Breast epithelium (tissue), 4 donors: ENCODE data around the gene PLEKHA5. TPM values are rescaled to one million over a fixed set of nuclear protein-coding genes. Genes with fewer than 3 reads are reported as not detected.

Experiments
- DNase-seq, 2 donors: peaks; one replicate each; pipeline ENCODE4 v3.0.0-alpha.2; 2019; ENCODE audit warnings: low spot score in 2 of 2
- H3K27ac ChIP-seq, 2 donors: fragments of 200-600 bp; sonication (generic) in 1 of 2; one replicate each; pipeline ENCODE4 v1.5.1; 2016 to 2019; ENCODE audit warnings: mild to moderate bottlenecking in 1 of 2
- H3K27me3 ChIP-seq, 2 donors: fragments of 200-600 bp; sonication (generic) in 1 of 2; one replicate each; pipeline versions ENCODE4 v1.5.1 to v1.6.0; 2017 to 2019; ENCODE audit warnings: control low read depth in 1 of 2, mild to moderate bottlenecking in 1 of 2
- H3K36me3 ChIP-seq: fragments of 200-600 bp; one replicate; pipeline ENCODE4 v1.5.1; 2019
- H3K4me1 ChIP-seq, 2 donors: fragments of 200-600 bp; sonication (generic); one replicate each; pipeline ENCODE4 v1.5.1; 2016 to 2019; ENCODE audit warnings: control low read depth in 1 of 2
- H3K4me3 ChIP-seq, 3 donors: fragments of 200-600 bp; sonication (generic); 1 replicate in 2 of 3; 2 replicates in 1 of 3; pipeline ENCODE4 v1.5.1; 2016 to 2019; ENCODE audit warnings: mild to moderate bottlenecking in 3 of 3, moderate library complexity in 2 of 3
- H3K9me3 ChIP-seq, 2 donors: fragments of 200-600 bp; sonication (generic) in 1 of 2; one replicate each; pipeline ENCODE4 v1.5.1; 2016 to 2019; ENCODE audit warnings: control low read depth in 1 of 2
- POLR2A ChIP-seq: fragments of 450-650 bp; IDR thresholded peaks from one replicate; pipeline ENCODE4 v1.6.1; 2016; ENCODE audit warnings: antibody characterized with exemption, mild to moderate bottlenecking, moderate library complexity
- POLR2AphosphoS5 ChIP-seq, 3 donors: sonication (generic); formaldehyde crosslinking; IDR thresholded peaks; one replicate each; pipeline ENCODE4 v1.6.1; 2017; ENCODE audit warnings: antibody characterized with exemption in 3 of 3
- intact Hi-C: fragments of 100-400 bp; cut with DNase I; formaldehyde crosslinking; loops from one replicate; pipeline ENCODE4 v1.15.1; 2023; ENCODE audit warnings: low total_unique reads
- total RNA-seq, 3 donors: library from RNA; depleted of rRNA; stranded (reverse); fragments of >200 nt; gene quantifications; one replicate each; pipeline ENCODE4 v1.1.0, GENCODE V29; 2016
- TF ChIP-seq, protein P1 (sequence below), 3 donors: fragments of 450-650 bp; IDR thresholded peaks; one replicate each; pipeline ENCODE4 v1.5.1; 2016 to 2017; ENCODE audit warnings: antibody characterized with exemption in 3 of 3, mild to moderate bottlenecking in 3 of 3, moderate library complexity in 3 of 3

PLEKHA5 gene, protein sequence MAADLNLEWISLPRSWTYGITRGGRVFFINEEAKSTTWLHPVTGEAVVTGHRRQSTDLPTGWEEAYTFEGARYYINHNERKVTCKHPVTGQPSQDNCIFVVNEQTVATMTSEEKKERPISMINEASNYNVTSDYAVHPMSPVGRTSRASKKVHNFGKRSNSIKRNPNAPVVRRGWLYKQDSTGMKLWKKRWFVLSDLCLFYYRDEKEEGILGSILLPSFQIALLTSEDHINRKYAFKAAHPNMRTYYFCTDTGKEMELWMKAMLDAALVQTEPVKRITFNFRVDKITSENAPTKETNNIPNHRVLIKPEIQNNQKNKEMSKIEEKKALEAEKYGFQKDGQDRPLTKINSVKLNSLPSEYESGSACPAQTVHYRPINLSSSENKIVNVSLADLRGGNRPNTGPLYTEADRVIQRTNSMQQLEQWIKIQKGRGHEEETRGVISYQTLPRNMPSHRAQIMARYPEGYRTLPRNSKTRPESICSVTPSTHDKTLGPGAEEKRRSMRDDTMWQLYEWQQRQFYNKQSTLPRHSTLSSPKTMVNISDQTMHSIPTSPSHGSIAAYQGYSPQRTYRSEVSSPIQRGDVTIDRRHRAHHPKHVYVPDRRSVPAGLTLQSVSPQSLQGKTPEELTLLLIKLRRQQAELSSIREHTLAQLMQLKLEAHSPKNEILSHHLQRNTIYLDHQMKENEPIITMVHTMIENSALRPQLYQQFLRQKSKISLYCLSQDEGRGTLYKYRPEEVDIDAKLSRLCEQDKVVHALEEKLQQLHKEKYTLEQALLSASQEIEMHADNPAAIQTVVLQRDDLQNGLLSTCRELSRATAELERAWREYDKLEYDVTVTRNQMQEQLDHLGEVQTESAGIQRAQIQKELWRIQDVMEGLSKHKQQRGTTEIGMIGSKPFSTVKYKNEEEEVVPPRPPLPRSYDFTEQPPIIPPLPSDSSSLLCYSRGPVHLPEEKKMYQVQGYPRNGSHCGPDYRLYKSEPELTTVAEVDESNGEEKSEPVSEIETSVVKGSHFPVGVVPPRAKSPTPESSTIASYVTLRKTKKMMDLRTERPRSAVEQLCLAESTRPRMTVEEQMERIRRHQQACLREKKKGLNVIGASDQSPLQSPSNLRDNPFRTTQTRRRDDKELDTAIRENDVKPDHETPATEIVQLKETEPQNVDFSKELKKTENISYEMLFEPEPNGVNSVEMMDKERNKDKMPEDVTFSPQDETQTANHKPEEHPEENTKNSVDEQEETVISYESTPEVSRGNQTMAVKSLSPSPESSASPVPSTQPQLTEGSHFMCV
- total RNA-seq = 10 to 100 TPM; 21.1 to 55.5 (median 49.8) TPM

DNA sequence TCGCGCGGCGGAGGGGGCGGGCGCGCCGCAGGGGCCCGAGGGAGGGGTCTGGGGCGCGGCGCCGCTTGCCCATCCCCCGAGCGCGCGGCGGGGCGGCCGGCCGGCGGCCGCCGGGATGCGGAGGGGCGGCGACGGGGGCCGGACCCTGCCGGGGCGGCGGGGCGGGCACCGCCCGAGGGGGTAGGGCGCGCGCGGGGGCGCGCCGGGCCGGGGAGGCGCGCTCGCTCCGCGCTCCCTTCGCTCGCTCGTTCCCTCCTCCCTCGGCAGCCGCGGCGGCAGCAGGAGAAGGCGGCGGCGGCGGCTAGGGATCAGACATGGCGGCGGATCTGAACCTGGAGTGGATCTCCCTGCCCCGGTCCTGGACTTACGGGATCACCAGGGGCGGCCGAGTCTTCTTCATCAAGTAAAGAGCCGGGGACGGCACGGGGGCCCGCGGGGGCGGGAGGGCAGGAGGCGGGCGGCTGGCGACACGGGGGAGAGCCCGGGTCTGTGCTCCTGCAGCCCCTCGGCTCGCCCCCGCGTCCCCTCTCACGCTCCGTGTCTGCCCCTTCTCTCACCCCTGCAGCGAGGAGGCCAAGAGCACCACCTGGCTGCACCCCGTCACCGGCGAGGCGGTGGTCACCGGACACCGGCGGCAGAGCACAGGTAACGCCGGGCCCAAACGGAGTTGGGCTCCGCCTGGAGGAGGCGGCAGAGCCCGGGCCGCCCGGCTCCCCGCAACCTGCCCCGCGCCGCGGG lies at the start of gene PLEKHA5:
Gene PLEKHA5 (plus strand): TSS at position 248 of the 738 bp plus-strand sequence. CDS start 67 bp downstream, at position 315.
- H3K4me1 ChIP-seq = no peaks in the 10 kb centered on the region
- no peaks in the 10 kb centered on the region for H3K36me3 ChIP-seq
- TF ChIP-seq POLR2AphosphoS5 (IDR thresholded peaks at IDR 0.05) (no peak), POLR2A (no peak)
- TF ChIP-seq, protein P1, sequence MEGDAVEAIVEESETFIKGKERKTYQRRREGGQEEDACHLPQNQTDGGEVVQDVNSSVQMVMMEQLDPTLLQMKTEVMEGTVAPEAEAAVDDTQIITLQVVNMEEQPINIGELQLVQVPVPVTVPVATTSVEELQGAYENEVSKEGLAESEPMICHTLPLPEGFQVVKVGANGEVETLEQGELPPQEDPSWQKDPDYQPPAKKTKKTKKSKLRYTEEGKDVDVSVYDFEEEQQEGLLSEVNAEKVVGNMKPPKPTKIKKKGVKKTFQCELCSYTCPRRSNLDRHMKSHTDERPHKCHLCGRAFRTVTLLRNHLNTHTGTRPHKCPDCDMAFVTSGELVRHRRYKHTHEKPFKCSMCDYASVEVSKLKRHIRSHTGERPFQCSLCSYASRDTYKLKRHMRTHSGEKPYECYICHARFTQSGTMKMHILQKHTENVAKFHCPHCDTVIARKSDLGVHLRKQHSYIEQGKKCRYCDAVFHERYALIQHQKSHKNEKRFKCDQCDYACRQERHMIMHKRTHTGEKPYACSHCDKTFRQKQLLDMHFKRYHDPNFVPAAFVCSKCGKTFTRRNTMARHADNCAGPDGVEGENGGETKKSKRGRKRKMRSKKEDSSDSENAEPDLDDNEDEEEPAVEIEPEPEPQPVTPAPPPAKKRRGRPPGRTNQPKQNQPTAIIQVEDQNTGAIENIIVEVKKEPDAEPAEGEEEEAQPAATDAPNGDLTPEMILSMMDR (IDR thresholded peaks at IDR 0.05) = no peak
- peak within 1 kb of the TSS; percentile 79 to 95 (median 82) for H3K4me3 ChIP-seq
- H3K9me3 ChIP-seq = peaks cover 13 to 28% of the 10 kb centered on the region in 2 donors
- peak within 1 kb of the TSS; percentile 92 for H3K27ac ChIP-seq
- H3K27me3 ChIP-seq = no peaks in the 10 kb centered on the region
- peak; percentile 52 to 58 for DNase-seq
- intact Hi-C loops = no loop called here

DNA sequence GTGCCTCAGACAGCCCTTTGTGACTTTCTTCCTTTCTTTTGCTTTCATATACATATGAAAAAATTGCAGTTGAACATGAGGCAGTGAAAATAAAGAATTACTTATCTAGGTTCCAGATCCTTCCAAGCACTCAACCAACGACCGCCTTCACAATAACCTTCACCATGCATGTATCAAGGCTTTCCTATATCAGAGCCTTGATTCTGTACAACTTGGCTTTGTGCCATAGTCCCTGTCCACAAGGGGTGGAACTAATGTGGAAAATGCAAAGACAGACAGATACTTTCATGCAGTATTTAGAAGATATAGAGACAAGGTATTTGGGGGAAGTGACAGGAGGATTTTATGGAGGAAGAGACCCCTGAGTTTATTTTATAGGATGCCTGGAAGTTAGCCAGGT lies 48.6 kb upstream of the PLEKHA5 start:
- no peaks in the 10 kb centered on the region for H3K27me3 ChIP-seq
- no peak for DNase-seq
- no peaks in the 10 kb centered on the region for H3K36me3 ChIP-seq
- TF ChIP-seq, protein P1 (IDR thresholded peaks at IDR 0.05) = no peak
- TF ChIP-seq POLR2A = no peak
- no peak for TF ChIP-seq POLR2AphosphoS5 (IDR thresholded peaks at IDR 0.05)
- H3K27ac ChIP-seq = no peak overlapping the region
- H3K4me3 ChIP-seq = no peak overlapping the region
- H3K4me1 ChIP-seq = no peaks in the 10 kb centered on the region
- intact Hi-C loops = loop anchor here (5.0 kb wide), 1 partner anchor 1084 kb away; no protein-coding TSS in a partner anchor
- no peaks in the 10 kb centered on the region for H3K9me3 ChIP-seq

DNA sequence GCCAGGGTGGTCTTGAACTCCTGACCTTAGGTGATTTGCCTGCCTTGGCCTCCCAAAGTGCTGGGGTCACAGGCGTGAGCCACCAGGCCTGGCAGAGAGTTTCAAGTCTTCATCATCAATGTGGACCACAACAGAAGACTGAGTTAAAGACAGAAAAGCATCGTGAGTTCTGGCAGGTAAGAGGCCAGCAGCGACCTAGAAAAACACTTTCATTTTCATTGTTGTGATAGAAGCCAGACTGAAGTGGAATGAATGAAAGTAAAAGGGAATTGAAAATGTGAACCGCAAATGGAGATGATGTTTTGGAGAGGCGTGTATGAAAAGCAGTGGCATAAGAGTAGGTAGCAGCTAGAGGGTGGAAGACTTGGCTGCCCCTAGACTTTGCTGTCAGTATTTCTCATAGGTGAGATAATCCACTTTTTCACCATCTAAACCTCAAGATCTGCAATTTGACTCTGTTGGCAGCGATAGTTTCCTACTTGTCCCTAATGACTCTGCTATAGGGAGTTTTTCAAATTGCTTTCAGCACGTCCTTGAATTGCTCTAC lies 47.1 kb upstream of the PLEKHA5 start:
- TF ChIP-seq POLR2A (no peak), POLR2AphosphoS5 (IDR thresholded peaks at IDR 0.05) (no peak)
- TF ChIP-seq, protein P1 (IDR thresholded peaks at IDR 0.05) = no peak
- Histone ChIP-seq H3K36me3 (no peaks in the 10 kb centered on the region), H3K4me1 (no peaks in the 10 kb centered on the region), H3K27ac (no peak overlapping the region), H3K4me3 (no peak overlapping the region), H3K9me3 (no peaks in the 10 kb centered on the region), H3K27me3 (no peaks in the 10 kb centered on the region)
- DNase-seq = no peak
- intact Hi-C loops = loop anchor here (5.0 kb wide), 1 partner anchor 1085 kb away; no protein-coding TSS in a partner anchor

DNA sequence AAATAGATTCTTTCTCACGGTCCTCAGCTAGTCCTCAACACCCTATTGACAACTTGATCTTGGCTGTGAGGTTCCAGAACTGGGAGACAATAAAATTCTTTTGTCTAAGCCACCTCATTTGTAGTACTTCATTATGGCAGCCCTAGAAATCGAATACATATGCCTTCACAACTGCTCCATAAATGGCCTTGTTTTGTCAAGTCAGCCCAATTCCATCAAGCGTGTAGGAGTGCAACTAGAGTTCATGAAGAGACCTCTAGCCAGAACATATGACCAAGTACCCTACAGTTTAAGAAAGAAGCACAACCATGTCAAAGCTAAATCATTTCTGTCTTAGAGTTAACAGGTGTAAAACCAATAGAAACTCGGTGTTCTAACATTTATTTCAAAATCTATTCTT lies 45.0 kb upstream of the PLEKHA5 start:
- no peaks in the 10 kb centered on the region for H3K36me3 ChIP-seq
- no peak overlapping the region for H3K27ac ChIP-seq
- DNase-seq = no peak
- no peaks in the 10 kb centered on the region for H3K4me1 ChIP-seq
- no peak for TF ChIP-seq POLR2AphosphoS5 (IDR thresholded peaks at IDR 0.05)
- no peak overlapping the region for H3K4me3 ChIP-seq
- intact Hi-C loops = loop anchor here (5.0 kb wide), 1 partner anchor 1087 kb away; no protein-coding TSS in a partner anchor
- no peaks in the 10 kb centered on the region for H3K9me3 ChIP-seq
- H3K27me3 ChIP-seq = no peaks in the 10 kb centered on the region
